Peyer's patch (tissue), 4 donors: ENCODE results near the gene C1QTNF9.
"Not testable (repeated sequence)": the region's sequence is repeated elsewhere in the genome, so short reads cannot be mapped to it uniquely, and the experiment has no call there.

Experiments used
- CTCF ChIP-seq, 6 experiments: fragments of 450-650 bp in 4 of 6; fragments of 200-600 bp in 2 of 6; sonication (generic) in 1 of 6; IDR thresholded peaks; one replicate each; pipeline ENCODE4 v1.5.1; 2017 to 2019; ENCODE audit warnings: antibody characterized with exemption in 6 of 6, mild to moderate bottlenecking in 3 of 6, moderate library complexity in 1 of 6
- POLR2A ChIP-seq, 2 donors: fragments of 450-650 bp; IDR thresholded peaks; one replicate each; pipeline ENCODE4 v1.5.1; 2017; ENCODE audit warnings: antibody characterized with exemption in 2 of 2, mild to moderate bottlenecking in 2 of 2, moderate library complexity in 2 of 2

- TF ChIP-seq CTCF, POLR2A (IDR thresholded peaks at IDR 0.05): not testable (repeated sequence)
These were observed 49.9 kb downstream of the C1QTNF9 start for GRCh38 chr13:24359252-24359651.
